HepG2 (cell line): Measurements from ENCODE around the gene AMBRA1. TPM values are rescaled to one million over a fixed set of nuclear protein-coding genes. Genes with fewer than 3 reads are reported as not detected.

ENCODE experiments used
- ATAC-seq: fragments of 200-7000 bp; cut with Tn5 transposase; 3 replicates; pipeline ENCODE4 v1.9.1; 2020; ENCODE audit warnings: mild to moderate bottlenecking, moderate library complexity
- BruUV-seq: library from RNA; stranded (reverse); fragments of 400-500 nt; replicated peaks from 2 replicates; lab custom pipeline; 2021; lab: Mats Ljungman, UMichigan
- CTCF ChIA-PET: fragments of 300-600 bp; formaldehyde crosslinking; extraction: SDS; loops from one replicate; lab custom pipeline; 2021; ENCODE audit warnings: low total read pairs, inconsistent platforms, low intra/inter-chr PET ratio; lab: Yijun Ruan, JAX
- POLR2A ChIA-PET: fragments of 350-600 bp; sonication (Branson Sonifier 250); formaldehyde crosslinking; loops from one replicate; lab custom pipeline; 2020; ENCODE audit warnings: antibody characterized with exemption, inconsistent platforms; lab: Yijun Ruan, JAX
- DNase-seq: peaks from one replicate; pipeline ENCODE4 v3.0.0-alpha.2; 2015; ENCODE audit warnings: low spot score
- FAIRE-seq: peaks from 3 replicates; lab custom pipeline; 2011; peaks lifted over from hg19 to GRCh38; lab: Jason Lieb, UNC
- H2AFZ ChIP-seq: one replicate; pipeline ENCODE4 v1.6.1; 2011; ENCODE audit warnings: low read length, inconsistent platforms
- H3K27ac ChIP-seq: fragments of 300-600 bp; 3 replicates; pipeline ENCODE4 v1.8.0; 2011; ENCODE audit warnings: mixed run types, mild to moderate bottlenecking, mixed read lengths, low read length, inconsistent platforms; ENCODE audit not compliant: insufficient read depth; ENCODE audit errors: extremely low read length
- H3K27me3 ChIP-seq, 2 experiments: fragments of 200-600 bp in 1 of 2; 2 replicates in 1 of 2; 3 replicates in 1 of 2; pipeline versions ENCODE4 v1.6.0 to v1.8.0; 2011; ENCODE audit warnings: low read length in 2 of 2, mild to moderate bottlenecking in 2 of 2, moderate library complexity in 2 of 2, inconsistent platforms in 1 of 2; ENCODE audit not compliant: insufficient read depth in 2 of 2, control insufficient read depth in 1 of 2
- H3K36me3 ChIP-seq, 2 experiments: fragments of 200-600 bp in 1 of 2; replicated peaks in 1 of 2; 2 replicates in 1 of 2; 3 replicates in 1 of 2; pipeline versions ENCODE4 v1.5.1 to v1.8.0; 2011; ENCODE audit warnings: low read length in 2 of 2, inconsistent platforms in 1 of 2; ENCODE audit not compliant: insufficient read depth in 2 of 2, control insufficient read depth in 1 of 2
- H3K4me1 ChIP-seq: 2 replicates; pipeline ENCODE4 v1.5.1; 2012; ENCODE audit warnings: low read length, inconsistent platforms; ENCODE audit not compliant: insufficient read depth
- H3K4me2 ChIP-seq: 2 replicates; pipeline ENCODE4 v1.6.0; 2011; ENCODE audit warnings: low read depth, low read length, inconsistent platforms
- H3K4me3 ChIP-seq, 3 experiments: fragments of 200-600 bp in 1 of 3; sonication (generic), shearing (Covaris generic) in 1 of 3; replicated peaks in 1 of 3; 2 replicates each; pipeline ENCODE4 v1.5.1; 2011 to 2016; ENCODE audit warnings: low read length in 3 of 3, inconsistent platforms in 2 of 3, low read depth in 2 of 3, mild to moderate bottlenecking in 2 of 3, control low read depth in 1 of 3, mixed read lengths in 1 of 3; ENCODE audit not compliant: insufficient read depth in 1 of 3
- H3K79me2 ChIP-seq: one replicate; pipeline ENCODE4 v1.6.1; 2011; ENCODE audit warnings: low read length, inconsistent platforms; ENCODE audit not compliant: insufficient read depth
- H3K9ac ChIP-seq: 2 replicates; pipeline ENCODE4 v1.6.0; 2011; ENCODE audit warnings: mild to moderate bottlenecking, low read depth, low read length, inconsistent platforms; ENCODE audit not compliant: insufficient read depth
- H3K9me3 ChIP-seq: 2 replicates; pipeline ENCODE4 v1.5.1; 2012; ENCODE audit warnings: mild to moderate bottlenecking, low read length
- H4K20me1 ChIP-seq: 2 replicates; pipeline ENCODE4 v1.6.0; 2011; ENCODE audit warnings: inconsistent platforms, mild to moderate bottlenecking, low read length, moderate library complexity; ENCODE audit not compliant: insufficient read depth
- ATF2 ChIP-seq: sonication (generic); formaldehyde crosslinking; IDR thresholded peaks from 2 replicates; pipeline ENCODE4 v1.4.0; 2020; ENCODE audit warnings: missing genetic modification reagents
- EEA1 ChIP-seq: sonication (generic); formaldehyde crosslinking; IDR thresholded peaks from 2 replicates; pipeline ENCODE4 v1.5.1; 2020; ENCODE audit warnings: mild to moderate bottlenecking, missing genetic modification reagents, borderline replicate concordance
- ETV6 ChIP-seq: sonication (generic); formaldehyde crosslinking; conservative IDR thresholded peaks from 2 replicates; pipeline ENCODE4 v1.4.0; 2020; ENCODE audit warnings: missing genetic modification reagents
- FOXK1 ChIP-seq: sonication (generic); formaldehyde crosslinking; IDR thresholded peaks from 2 replicates; pipeline ENCODE4 v1.4.0; 2020; ENCODE audit warnings: low read depth, missing genetic modification reagents, borderline replicate concordance
- HMG20A ChIP-seq: IDR thresholded peaks from 2 replicates; pipeline ENCODE4 v1.6.1; 2016; ENCODE audit warnings: borderline replicate concordance
- IRF1 ChIP-seq: sonication (generic); formaldehyde crosslinking; IDR thresholded peaks from 2 replicates; pipeline ENCODE4 v1.4.0; 2020; ENCODE audit warnings: low read depth, mild to moderate bottlenecking, missing genetic modification reagents
- MAF1 ChIP-seq: sonication (generic); formaldehyde crosslinking; IDR thresholded peaks from 2 replicates; pipeline ENCODE4 v1.5.0; 2020; ENCODE audit warnings: missing genetic modification reagents, borderline replicate concordance
- MED13 ChIP-seq: sonication (generic); formaldehyde crosslinking; IDR thresholded peaks from 2 replicates; pipeline ENCODE4 v1.5.0; 2020; ENCODE audit warnings: missing genetic modification reagents
- MYNN ChIP-seq: sonication (generic); formaldehyde crosslinking; IDR thresholded peaks from 2 replicates; pipeline ENCODE4 v1.4.0; 2020; ENCODE audit warnings: mild to moderate bottlenecking, low read depth, missing genetic modification reagents
- NFKBIZ ChIP-seq: IDR thresholded peaks from 2 replicates; pipeline ENCODE4 v1.6.1; 2018; ENCODE audit warnings: missing genetic modification reagents, missing compliant biosample characterization
- PRPF4 ChIP-seq: fragments of 200-400 bp; formaldehyde crosslinking; IDR thresholded peaks from 2 replicates; pipeline ENCODE4 v1.6.1; 2016; ENCODE audit warnings: low read length, low read depth; ENCODE audit not compliant: poor library complexity, severe bottlenecking
- RAD51 ChIP-seq: fragments of 450-650 bp; IDR thresholded peaks from 2 replicates; pipeline ENCODE4 v1.6.1; 2016; ENCODE audit warnings: borderline replicate concordance
- ZNF468 ChIP-seq: sonication (generic); formaldehyde crosslinking; IDR thresholded peaks from 2 replicates; pipeline ENCODE4 v1.8.0; 2022; ENCODE audit warnings: mild to moderate bottlenecking, moderate library complexity, missing genetic modification reagents
- ZNF484 ChIP-seq: sonication (generic); formaldehyde crosslinking; IDR thresholded peaks from 2 replicates; pipeline ENCODE4 v1.5.1; 2020; ENCODE audit warnings: mild to moderate bottlenecking, low read depth, missing genetic modification reagents, borderline replicate concordance
- ZNF678 ChIP-seq: sonication (generic); formaldehyde crosslinking; IDR thresholded peaks from 2 replicates; pipeline ENCODE4 v1.4.0; 2020; ENCODE audit warnings: mild to moderate bottlenecking, missing genetic modification reagents
- ZNF747 ChIP-seq: sonication (generic); formaldehyde crosslinking; IDR thresholded peaks from 2 replicates; pipeline ENCODE4 v1.8.1; 2023; ENCODE audit warnings: missing genetic modification reagents, mild to moderate bottlenecking, borderline replicate concordance
- WGBS: methylation state at CpG from one replicate; pipeline ENCODE4 v1.1.6; 2017; ENCODE audit warnings: low lambda C conversion rate; 5-methylcytosine and 5-hydroxymethylcytosine counted together
- in situ Hi-C: cut with HindIII; loops from 2 replicates; pipeline ENCODE4 v1.10.0; 2017; ENCODE audit warnings: low pct_unique_long_range_greater_than_20kb; ENCODE audit not compliant: extremely low pct_ligation_motif_present
- intact Hi-C: fragments of 100-400 bp; cut with micrococcal nuclease; formaldehyde crosslinking; loops from one replicate; pipeline ENCODE4 v1.10.0; 2022; ENCODE audit not compliant: unreplicated experiment
- polyA plus RNA-seq, 8 experiments: library from polyadenylated mRNA; depleted of rRNA in 3 of 8; stranded (reverse) in 7 of 8; unstranded in 1 of 8; fragments of >200 nt; fragmentation: Illumina TruSeq in 4 of 8; extraction: Trizol in 4 of 8; gene quantifications; 2 replicates each; pipeline versions ENCODE4 v1.2.1 to v1.2.3, GENCODE V29; 2011 to 2016; ENCODE audit warnings: low read depth in 4 of 8, missing spikeins in 1 of 8, mixed read lengths in 1 of 8; ENCODE audit not compliant: insufficient read depth in 1 of 8
- total RNA-seq, 5 experiments: library from RNA; depleted of rRNA; stranded (reverse); fragments of >200 nt; fragmentation: Illumina TruSeq; extraction: Trizol; gene quantifications; 2 replicates each; pipeline ENCODE4 v1.2.3, GENCODE V29; 2016; ENCODE audit warnings: low read depth in 1 of 5
- TF ChIP-seq, protein P1 (sequence below), 2 experiments: sonication (generic) in 1 of 2; formaldehyde crosslinking in 1 of 2; IDR thresholded peaks; 2 replicates each; pipeline versions ENCODE4 v1.5.1 to v1.6.1; 2011 to 2020; ENCODE audit warnings: borderline replicate concordance in 1 of 2, low read depth in 1 of 2, low read length in 1 of 2, mild to moderate bottlenecking in 1 of 2, missing genetic modification reagents in 1 of 2, moderate library complexity in 1 of 2

Gene AMBRA1
- total and polyA plus RNA-seq, 2 of the 13 experiments (the other 11 are each of a cell fraction or from before 2014, with no cell fraction given) = 15.7 to 26.0 TPM

DNA sequence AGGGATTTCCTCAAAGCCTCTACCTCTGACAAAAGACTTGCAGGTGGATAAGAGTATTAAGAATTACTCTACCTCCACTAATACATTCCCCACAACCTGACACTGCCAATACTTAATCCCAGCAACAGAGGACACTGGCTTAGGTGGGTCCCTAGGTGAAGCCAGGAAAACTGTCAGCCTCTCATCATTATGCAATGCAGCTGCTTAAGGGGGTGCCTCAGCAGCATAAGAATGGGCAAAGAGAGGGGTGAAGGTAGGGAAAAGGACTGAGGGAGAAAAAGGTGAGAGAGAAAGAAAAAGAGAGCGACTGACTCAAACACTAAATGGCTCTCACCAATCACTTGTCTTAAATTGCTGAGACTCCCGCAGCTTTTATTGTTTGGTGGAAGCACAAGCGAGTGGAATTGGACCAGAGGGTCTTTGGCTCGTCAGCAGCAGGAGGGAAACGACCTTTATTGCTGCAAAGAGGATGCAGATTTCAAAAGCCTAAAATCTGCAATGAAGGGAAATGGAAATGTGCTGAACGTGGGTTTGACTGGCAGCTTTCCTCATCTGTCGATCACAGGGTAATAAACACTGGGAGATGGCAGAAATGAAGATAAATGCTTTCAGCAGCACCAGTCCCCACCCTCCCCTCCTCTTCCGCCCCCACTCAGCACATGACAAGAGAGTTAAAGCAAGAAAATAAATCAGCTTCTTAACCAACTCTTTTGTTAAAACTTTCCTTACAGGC lies 137.4 kb downstream of the AMBRA1 start:
- in situ Hi-C loops (no loop called here), intact Hi-C loops (no loop called here)
- Histone ChIP-seq H3K9ac (no peak overlapping the region), H3K27ac (no peak overlapping the region), H3K4me2 (no peak overlapping the region), H3K36me3 (peaks cover 1 to 11% of the 10 kb centered on the region in 2 experiments), H4K20me1 (peaks cover 34% of the 10 kb centered on the region), H3K79me2 (peaks cover 13% of the 10 kb centered on the region), H2AFZ (no peak overlapping the region), H3K9me3 (no peaks in the 10 kb centered on the region), H3K27me3 (no peaks in the 10 kb centered on the region), H3K4me3 (no peak overlapping the region), H3K4me1 (peaks cover 20% of the 10 kb centered on the region)
- no peak for FAIRE-seq
- no peak for DNase-seq
- 95% methylated on average over 8 of the region's 8 CpGs for WGBS
- no TSS peak for BruUV-seq
- ChIA-PET POLR2A (no interaction called here), CTCF (no interaction called here)
- ATAC-seq = no peak
- TF ChIP-seq MED13 (no peak), NFKBIZ (CRISPR knock-in tag) (no peak), ZNF747 (no peak), MYNN (no peak), EEA1 (CRISPR knock-in tag) (no peak), MAF1 (no peak), FOXK1 (no peak), ETV6 (CRISPR knock-in tag) (no peak), RAD51 (no peak), IRF1 (CRISPR knock-in tag) (no peak), ATF2 (CRISPR knock-in tag) (no peak), HMG20A (CRISPR knock-in tag) (no peak), PRPF4 (no peak), ZNF678 (CRISPR knock-in tag) (no peak), ZNF484 (CRISPR knock-in tag) (no peak), ZNF468 (no peak)
- TF ChIP-seq, protein P1, sequence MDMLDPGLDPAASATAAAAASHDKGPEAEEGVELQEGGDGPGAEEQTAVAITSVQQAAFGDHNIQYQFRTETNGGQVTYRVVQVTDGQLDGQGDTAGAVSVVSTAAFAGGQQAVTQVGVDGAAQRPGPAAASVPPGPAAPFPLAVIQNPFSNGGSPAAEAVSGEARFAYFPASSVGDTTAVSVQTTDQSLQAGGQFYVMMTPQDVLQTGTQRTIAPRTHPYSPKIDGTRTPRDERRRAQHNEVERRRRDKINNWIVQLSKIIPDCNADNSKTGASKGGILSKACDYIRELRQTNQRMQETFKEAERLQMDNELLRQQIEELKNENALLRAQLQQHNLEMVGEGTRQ (IDR thresholded peaks at IDR 0.05; ENCODE audit: low read depth, low read length) = no peak
- TF ChIP-seq, protein P1 (CRISPR knock-in tag; IDR thresholded peaks at IDR 0.05; ENCODE audit: borderline replicate concordance) = no peak
